Metanephros (tissue), 2 donors: Measurements from ENCODE around the gene RBM14. TPM values are rescaled to one million over a fixed set of nuclear protein-coding genes. Genes with fewer than 3 reads are reported as not detected.

Source experiments
- small RNA-seq: library from RNA; depleted of rRNA; stranded (forward); fragments of <200 nt; gene quantifications from one replicate; pipeline ENCODE3, GENCODE V24; 2014; ENCODE audit warnings: low replicate concordance
- total RNA-seq: library from RNA; depleted of rRNA; stranded (reverse); fragments of >200 nt; gene quantifications from one replicate; pipeline ENCODE4 v1.2.3, GENCODE V29; 2014

RBM14 gene, protein sequence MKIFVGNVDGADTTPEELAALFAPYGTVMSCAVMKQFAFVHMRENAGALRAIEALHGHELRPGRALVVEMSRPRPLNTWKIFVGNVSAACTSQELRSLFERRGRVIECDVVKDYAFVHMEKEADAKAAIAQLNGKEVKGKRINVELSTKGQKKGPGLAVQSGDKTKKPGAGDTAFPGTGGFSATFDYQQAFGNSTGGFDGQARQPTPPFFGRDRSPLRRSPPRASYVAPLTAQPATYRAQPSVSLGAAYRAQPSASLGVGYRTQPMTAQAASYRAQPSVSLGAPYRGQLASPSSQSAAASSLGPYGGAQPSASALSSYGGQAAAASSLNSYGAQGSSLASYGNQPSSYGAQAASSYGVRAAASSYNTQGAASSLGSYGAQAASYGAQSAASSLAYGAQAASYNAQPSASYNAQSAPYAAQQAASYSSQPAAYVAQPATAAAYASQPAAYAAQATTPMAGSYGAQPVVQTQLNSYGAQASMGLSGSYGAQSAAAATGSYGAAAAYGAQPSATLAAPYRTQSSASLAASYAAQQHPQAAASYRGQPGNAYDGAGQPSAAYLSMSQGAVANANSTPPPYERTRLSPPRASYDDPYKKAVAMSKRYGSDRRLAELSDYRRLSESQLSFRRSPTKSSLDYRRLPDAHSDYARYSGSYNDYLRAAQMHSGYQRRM
- total RNA-seq: 80.9 TPM

DNA sequence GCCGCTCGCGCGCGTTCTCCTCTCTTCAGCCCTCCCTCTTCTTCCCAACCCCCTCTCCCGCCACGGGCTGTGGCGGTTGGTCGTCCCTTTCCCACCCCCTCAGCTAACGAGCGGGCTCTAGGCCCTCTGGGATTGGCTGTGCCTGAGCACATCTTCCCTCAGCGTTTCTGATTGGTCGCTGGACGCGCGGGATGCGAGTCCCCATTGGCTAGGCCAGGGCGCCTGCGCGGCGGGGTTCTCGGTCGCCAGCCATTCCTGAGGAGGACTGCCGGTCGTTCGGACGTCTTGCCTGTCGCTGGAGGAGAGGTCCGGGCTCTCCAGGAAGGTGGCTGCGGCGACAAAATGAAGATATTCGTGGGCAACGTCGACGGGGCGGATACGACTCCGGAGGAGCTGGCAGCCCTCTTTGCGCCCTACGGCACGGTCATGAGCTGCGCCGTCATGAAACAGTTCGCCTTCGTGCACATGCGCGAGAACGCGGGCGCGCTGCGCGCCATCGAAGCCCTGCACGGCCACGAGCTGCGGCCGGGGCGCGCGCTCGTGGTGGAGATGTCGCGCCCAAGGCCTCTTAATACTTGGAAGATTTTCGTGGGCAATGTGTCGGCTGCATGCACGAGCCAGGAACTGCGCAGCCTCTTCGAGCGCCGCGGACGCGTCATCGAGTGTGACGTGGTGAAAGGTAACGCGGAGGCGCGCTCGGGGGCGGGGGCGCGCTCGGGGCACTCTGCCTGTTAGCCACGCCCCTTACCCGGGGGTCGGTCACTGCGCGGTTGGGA is at the start of gene RBM14:
Gene RBM14, plus strand, starts transcription at position 252 of the 776 bp plus-strand sequence. Its CDS starts 91 bp downstream, at position 343.

DNA sequence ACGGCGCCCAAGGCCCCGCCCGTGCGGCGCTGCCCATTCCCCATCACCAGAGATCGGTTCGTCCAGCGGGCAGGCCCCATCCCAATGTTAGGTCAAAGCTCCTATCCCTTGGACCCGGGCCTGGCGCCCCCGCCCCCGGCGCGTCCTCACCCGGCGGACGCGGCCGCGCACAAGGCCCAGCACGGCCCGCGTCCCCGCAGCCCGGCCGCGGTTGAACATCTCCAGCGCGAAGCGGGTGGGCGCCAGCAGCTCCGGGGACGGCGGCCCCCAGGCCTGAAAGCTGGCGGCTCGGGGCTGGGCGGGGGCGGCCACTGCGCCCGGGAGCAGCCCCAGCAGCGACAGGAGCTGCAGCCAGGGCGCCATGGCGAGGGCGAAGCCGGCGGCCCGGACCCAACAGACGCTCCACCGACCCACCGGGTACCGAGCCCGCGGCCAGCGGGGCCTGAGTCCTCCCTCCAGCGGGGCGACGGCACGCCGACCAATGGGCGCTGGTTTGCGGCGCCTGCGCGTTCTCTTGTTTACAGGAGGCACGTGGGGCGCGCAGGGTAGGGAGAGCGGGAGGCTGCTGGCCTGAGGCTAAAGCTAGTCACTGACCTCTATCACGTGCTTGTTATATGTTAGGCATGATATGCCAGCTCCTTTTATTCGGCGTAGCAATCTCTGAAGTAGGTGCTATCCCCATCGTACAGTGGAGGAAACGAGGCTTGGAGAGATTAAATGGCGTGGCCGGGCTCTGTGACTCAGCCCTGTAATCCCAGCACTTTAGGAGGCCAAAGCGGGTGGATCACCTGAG is 48.1 kb upstream of the RBM14 start, which contains the start of gene CTSF:
Gene CTSF, minus strand, starts transcription at position 483 of the 793 bp plus-strand sequence. Its CDS starts 120 bp downstream, at position 363.

GRCh38 chr11:66592457-66593302 is 23.8 kb upstream of the RBM14 start, which contains the start of the genes CCDC87 and CCS:
TSS of gene CCDC87 (minus strand) at chr11:66593063. CDS start at chr11:66593015, 48 bp downstream.
TSS of gene CCS (plus strand) at chr11:66593185. CDS start at chr11:66593262, 77 bp downstream.

DNA sequence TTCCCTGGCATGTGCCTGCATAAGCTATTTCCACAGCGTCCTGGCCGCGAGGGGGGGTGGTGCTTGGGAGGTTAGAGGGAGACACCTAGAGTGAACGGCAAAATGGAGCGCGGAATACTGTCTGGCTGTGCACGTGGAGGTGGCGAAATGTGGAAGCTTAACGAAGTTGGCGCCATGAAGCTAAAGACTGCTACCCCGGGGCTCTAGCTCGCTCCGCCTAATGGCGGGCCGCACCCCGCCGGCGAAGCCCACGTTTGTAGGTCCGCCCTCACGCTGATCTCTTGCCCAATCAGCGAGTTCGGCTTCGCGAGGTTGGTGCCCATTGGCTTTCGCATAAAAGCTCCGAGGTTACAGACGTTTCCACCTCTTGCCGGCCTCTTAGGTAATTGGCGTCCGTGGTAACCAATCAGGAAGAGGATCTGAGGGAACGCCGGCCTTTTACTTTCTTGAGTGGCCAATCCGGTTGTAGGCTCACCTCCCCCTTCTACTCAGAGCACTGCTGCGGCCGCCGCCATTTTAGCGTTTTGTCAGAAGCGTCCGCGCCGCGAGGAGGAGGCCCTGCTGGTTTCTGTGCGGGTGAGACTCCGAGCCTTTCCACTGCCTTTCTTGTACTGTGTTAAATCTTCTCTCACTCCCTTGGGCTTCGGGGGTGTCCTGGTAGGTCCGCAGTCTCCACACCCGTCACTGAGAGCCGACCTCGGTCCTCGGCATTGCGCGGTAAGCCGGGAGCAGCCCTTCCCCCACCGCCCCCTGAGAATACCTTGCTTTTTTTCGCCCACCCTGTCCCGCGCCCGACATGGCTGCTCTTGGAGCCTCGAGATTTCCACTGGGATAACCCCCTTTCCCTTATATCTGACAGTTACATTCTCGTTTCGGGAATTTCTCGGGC is 22.0 kb downstream of the RBM14 start, which contains the start of gene RBM4:
Gene RBM4, plus strand, starts transcription at position 527 of the 889 bp plus-strand sequence. CDS start 1,009 bp downstream, outside the sequence.

Small RNA genes within 50 kb of the gene (small RNA-seq; reads per million reads assigned to genes)
- gene RNU4-39P: not detected

Other genes with a start within 250 kb of the RBM14 start
- 10.5 TPM for gene SLC29A2, start 244.9 kb upstream of the RBM14 start, total RNA-seq
- 3.1 TPM for gene NPAS4, start 195.6 kb upstream of the RBM14 start, total RNA-seq
- 40.3 TPM for gene MRPL11, start 177.8 kb upstream of the RBM14 start, total RNA-seq
- gene PELI3, start 149.7 kb upstream of the RBM14 start, total RNA-seq: 10.8 TPM
- 25.6 TPM for gene DPP3, start 136.2 kb upstream of the RBM14 start, total RNA-seq
- gene BBS1, start 106.0 kb upstream of the RBM14 start, total RNA-seq: 81.9 TPM
- 12.3 TPM for gene ZDHHC24, start 70.6 kb upstream of the RBM14 start, total RNA-seq
- 37.8 TPM for gene ACTN3, start 69.7 kb upstream of the RBM14 start, total RNA-seq
- gene CTSF, start 48.0 kb upstream of the RBM14 start, total RNA-seq: 79.2 TPM
- 0.23 TPM for gene CCDC87, start 23.6 kb upstream of the RBM14 start, total RNA-seq
- gene CCS, start 23.4 kb upstream of the RBM14 start, total RNA-seq: 35.4 TPM
- 164 TPM for gene RBM4, start 22.1 kb downstream of the RBM14 start, total RNA-seq
- gene RBM4B, start 61.3 kb downstream of the RBM14 start, total RNA-seq: 40.8 TPM
- gene SPTBN2, start 112.6 kb downstream of the RBM14 start, total RNA-seq: 99.8 TPM
- gene RCE1, start 226.8 kb downstream of the RBM14 start, total RNA-seq: 22.7 TPM
- gene LRFN4, start 240.4 kb downstream of the RBM14 start, total RNA-seq: 23.4 TPM